GM10847 (cell line): ENCODE results near the gene MYO1D.

Experiments used
- POLR2A ChIP-seq: IDR thresholded peaks from 2 replicates; pipeline ENCODE4 v1.6.1; 2011; ENCODE audit not compliant: insufficient read length; ENCODE audit errors: extremely low read depth

MYO1D gene

DNA sequence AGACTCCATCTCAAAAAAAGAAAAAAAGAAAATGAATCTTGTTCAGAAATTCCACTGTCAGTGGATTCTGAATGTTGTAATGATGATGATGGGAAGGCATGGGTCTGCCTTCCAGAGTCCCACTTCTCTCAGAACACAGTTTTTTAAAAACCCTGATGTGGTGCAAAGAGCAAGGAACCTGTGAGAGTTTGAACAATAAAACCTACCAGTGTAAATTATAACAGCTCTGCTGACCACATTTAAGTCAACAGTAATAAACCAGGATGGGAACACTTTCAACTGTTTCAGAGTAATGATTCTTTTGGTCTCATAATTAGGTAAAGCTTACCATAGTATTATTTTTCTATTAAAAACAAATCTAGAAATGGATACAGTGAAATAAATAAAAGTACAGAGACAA is 99.0 kb downstream of the MYO1D start:
- no peak for TF ChIP-seq POLR2A

DNA sequence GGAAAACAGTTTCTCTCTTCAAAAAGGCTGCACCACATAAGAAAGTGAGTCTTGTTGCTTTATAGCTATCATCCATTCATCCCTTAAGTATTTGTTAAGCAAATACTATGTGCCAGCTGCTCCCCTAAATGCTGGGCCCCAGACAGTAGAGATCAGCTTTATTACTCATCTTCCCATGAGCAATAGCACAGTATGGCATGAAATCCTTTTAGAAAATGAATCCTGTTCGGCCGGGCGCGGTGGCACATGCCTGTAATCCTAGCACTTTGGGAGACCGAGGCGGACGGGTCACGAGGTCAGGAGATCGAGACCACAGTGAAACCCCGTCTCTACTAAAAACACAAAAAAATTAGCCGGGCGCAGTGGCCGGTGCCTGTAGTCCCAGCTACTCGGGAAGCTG is 99.5 kb downstream of the MYO1D start:
- TF ChIP-seq POLR2A: no peak

GRCh38 chr17:32774695-32775084 is 102.2 kb downstream of the MYO1D start:
- no peak for TF ChIP-seq POLR2A

- TF ChIP-seq POLR2A: no peak
These were observed 102.8 kb downstream of the MYO1D start for GRCh38 chr17:32773856-32774694.

DNA sequence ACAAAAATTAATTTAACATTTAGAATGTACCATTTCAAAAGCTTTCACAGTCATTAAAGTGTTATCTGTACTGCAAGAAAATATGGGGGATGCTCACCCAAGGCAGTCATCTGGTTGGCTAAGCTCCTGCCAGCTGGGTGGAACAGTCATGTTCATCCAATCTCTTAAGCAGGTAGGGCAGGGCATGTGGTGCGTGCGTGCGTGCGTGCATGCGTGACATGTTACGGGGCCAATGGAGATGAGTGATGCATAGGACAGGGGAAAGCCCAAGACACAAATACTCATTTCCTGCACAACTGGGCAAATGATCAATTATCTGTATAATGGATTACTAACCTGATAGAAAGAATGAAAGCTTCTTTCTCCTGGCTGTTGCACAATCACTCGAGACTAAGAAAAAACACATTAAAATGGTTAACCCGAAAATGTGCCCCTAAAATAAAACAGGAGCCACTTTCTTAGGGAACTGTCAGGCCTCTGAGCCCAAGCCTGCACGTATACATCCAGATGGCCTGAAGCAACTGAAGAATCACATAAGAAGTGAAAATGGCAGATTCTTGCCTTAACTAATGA is 104.4 kb downstream of the MYO1D start:
- TF ChIP-seq POLR2A: no peak

- TF ChIP-seq POLR2A: no peak
These were observed 105.5 kb downstream of the MYO1D start for GRCh38 chr17:32771396-32771795.

- TF ChIP-seq POLR2A: no peak
These were observed 107.1 kb downstream of the MYO1D start for GRCh38 chr17:32769846-32770245.

- TF ChIP-seq POLR2A: no peak
These were observed 113.0 kb downstream of the MYO1D start for GRCh38 chr17:32763855-32764439.

DNA sequence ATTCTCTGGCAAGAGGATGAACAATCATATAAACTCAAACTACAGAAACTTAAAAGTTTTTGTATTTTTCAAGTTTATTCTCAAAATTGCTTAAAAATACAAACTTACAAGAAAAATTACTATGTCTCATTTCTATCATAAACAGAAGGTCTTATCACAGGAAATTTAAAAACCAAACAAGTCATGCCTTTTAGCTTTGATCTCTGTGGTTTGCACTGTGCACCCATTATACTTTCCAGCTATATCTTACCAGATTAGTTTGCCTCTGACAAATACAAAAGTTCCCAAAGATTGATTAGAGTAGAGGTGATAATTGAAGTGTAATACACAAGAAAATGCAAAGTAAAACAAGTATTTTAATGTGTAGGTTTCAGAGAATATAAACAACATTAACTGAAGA is 117.4 kb downstream of the MYO1D start:
- TF ChIP-seq POLR2A: no peak

DNA sequence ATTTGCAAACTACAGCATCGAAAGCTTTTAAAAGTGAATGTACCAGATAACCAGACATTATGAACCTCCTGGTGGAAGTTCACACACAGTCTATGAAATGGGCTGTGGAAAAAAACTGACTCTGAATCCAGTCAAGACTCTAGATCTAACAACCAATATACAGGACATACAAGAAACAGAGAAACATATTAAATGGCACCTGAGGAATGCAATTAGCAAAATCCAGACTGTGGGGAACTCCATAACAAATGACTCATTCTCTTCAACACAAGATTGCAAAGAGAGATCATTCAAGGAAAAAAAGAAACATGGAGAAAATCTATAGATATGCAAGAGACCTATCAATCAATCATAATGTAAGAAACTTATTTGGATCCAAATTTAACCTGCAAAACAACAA is 119.0 kb downstream of the MYO1D start:
- no peak for TF ChIP-seq POLR2A

- no peak for TF ChIP-seq POLR2A
These were observed 120.2 kb downstream of the MYO1D start for GRCh38 chr17:32756696-32757095.

DNA sequence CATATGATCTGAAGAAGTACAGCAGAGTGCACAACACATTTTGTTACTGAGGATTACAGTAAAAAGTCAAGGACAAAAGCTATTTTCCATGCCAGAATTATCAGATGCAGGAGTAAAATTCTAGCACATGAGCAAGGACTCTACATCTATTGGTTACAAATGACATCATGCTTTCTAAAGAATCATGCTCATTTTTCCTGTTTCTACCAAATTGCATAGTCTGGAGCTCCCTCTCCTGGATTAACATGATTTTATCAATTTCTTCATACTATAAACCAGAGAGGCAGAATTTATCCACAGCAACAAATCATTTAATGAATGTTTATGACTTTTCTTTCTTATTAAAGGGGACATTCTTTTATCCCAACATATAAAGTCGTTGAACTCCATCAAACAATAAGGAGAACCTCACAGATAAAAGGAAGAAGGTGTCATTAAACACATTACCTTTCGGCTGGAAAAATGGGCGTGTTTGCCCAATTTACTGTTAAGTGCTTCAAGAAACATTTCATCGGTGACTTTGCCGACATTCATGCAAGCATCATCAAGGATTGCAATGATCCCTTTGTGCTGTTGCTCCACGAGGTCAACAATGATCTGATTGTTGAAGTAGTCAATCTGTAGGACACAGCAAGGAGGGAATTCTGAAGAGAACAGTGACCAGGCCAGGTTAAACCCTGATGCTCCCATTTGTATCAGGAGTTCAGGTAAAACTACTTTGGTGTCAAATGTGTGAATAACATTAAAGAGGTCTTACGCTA is 121.7 kb downstream of the MYO1D start:
- no peak for TF ChIP-seq POLR2A

GRCh38 chr17:32752934-32753333 is 124.0 kb downstream of the MYO1D start:
- TF ChIP-seq POLR2A: no peak

GRCh38 chr17:32747856-32748255 is 129.1 kb downstream of the MYO1D start:
- no peak for TF ChIP-seq POLR2A

DNA sequence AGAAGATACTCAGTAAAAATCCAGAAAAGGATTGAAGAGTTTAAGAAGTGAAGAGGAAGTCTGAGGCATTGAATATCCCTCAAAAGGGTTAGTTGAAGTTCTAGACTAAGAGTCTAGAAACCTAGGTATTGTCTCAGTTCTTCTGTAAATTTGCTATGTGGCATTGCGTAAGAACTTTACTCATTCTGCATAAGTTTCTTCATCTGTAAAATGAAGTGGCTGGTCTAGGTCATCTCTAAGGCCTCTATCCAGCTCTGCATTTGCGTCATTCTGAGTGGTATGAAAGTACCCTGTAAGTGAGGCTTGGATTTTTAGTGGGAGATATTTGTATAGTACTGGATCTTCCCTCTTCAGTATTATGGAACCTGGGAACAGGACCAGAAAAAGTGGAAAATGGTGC is 130.2 kb downstream of the MYO1D start:
- TF ChIP-seq POLR2A: no peak

- no peak for TF ChIP-seq POLR2A
These were observed 130.6 kb downstream of the MYO1D start for GRCh38 chr17:32746280-32746679.
